Mesodermal cell (in vitro differentiated cells): Measurements from ENCODE around the gene SFSWAP.
A peak's percentile ranks its signal among the peaks of the same experiment; 100 is the strongest.

ENCODE experiments used
- H3K27ac ChIP-seq: 2 replicates; pipeline ENCODE4 v1.7.0; 2013; ENCODE audit warnings: mild to moderate bottlenecking, low read depth, low read length, moderate library complexity; ENCODE audit not compliant: severe bottlenecking
- H3K36me3 ChIP-seq: 2 replicates; pipeline ENCODE4 v1.7.1; 2013; ENCODE audit warnings: mild to moderate bottlenecking, low read length, moderate library complexity; ENCODE audit not compliant: control insufficient read depth, insufficient read depth
- H3K4me1 ChIP-seq: one replicate; pipeline ENCODE4 v1.7.1; 2013; ENCODE audit warnings: mild to moderate bottlenecking, low read length; ENCODE audit not compliant: insufficient read depth, control insufficient read depth, poor library complexity, severe bottlenecking
- H3K4me3 ChIP-seq: 2 replicates; pipeline ENCODE4 v1.7.0; 2013; ENCODE audit warnings: low read length, control low read depth, mild to moderate bottlenecking; ENCODE audit not compliant: insufficient read depth, poor library complexity, severe bottlenecking; ENCODE audit errors: extremely low read depth
- H3K9me3 ChIP-seq: 2 replicates; pipeline ENCODE4 v1.7.1; 2013; ENCODE audit warnings: mild to moderate bottlenecking, low read length, moderate library complexity; ENCODE audit not compliant: control insufficient read depth
- WGBS, 2 experiments: methylation state at CpG; one replicate each; pipeline ENCODE4 v1.1.5; 2013; ENCODE audit warnings: missing lambda C conversion rate in 2 of 2; ENCODE audit not compliant: insufficient coverage in 2 of 2; 5-methylcytosine and 5-hydroxymethylcytosine counted together

Gene SFSWAP

DNA sequence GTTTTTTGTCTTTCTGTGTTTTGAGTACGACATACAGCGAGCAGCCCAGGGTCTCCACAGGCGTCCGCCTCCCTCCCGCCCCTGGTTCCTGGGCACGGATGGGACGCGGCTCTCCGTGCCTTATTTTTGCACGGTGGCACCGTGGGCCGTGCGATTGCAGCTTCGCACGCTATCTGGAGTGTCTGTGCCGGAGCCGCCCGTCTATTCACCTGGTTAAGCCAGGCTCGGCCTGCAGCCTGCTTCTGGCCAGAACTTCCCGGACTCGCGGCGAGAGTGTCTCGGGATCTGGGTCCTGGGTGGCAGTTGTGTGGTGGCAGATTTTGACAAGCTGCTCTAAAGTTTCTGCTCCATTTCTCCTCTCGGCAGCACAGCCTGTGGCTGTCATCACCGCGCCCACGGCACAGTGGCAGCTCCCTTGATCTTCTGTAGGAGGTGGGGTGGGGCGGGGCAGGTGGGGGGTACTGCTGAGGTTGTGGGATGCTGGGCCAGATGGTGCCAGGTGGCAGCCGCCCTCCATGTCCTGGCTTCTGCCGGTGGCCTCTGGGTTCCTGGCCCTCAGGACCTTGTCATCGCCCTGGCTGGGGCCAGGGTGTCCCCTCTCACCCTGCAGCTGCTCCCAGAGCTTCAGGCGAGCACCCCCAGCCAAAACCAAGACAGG, 120.2 kb downstream of the SFSWAP start:
- H3K4me3 ChIP-seq, result peak overlapping the region; percentile 39
- H3K9me3 ChIP-seq, result no peaks in the 10 kb centered on the region
- WGBS, 2 experiments, result 16 to 17% methylated on average over 26 to 28 of the region's 33 CpGs
- H3K36me3 ChIP-seq, result no peaks in the 10 kb centered on the region
- peaks cover 5% of the 10 kb centered on the region for H3K4me1 ChIP-seq
- H3K27ac ChIP-seq, result peak overlapping the region; percentile 5

DNA sequence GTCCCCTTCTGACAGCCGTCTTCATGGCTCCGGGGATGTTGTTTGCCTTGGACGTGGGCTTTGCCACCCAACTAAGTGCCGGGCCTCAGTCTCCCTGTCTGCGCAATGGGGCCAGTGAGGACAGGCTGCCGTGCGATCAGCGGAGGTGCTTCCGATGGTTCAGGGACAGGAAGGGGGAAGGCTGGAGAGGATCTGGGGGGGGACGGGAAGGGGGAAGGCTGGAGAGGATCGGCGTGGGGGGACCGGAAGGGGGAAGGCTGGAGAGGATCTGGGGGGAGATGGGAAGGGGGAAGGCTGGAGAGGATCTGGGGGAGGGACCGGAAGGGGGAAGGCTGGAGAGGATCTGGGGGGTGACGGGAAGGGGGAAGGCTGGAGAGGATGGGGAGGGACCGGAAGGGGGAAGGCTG, 120.7 kb downstream of the SFSWAP start:
- H3K27ac ChIP-seq, result no peak overlapping the region

DNA sequence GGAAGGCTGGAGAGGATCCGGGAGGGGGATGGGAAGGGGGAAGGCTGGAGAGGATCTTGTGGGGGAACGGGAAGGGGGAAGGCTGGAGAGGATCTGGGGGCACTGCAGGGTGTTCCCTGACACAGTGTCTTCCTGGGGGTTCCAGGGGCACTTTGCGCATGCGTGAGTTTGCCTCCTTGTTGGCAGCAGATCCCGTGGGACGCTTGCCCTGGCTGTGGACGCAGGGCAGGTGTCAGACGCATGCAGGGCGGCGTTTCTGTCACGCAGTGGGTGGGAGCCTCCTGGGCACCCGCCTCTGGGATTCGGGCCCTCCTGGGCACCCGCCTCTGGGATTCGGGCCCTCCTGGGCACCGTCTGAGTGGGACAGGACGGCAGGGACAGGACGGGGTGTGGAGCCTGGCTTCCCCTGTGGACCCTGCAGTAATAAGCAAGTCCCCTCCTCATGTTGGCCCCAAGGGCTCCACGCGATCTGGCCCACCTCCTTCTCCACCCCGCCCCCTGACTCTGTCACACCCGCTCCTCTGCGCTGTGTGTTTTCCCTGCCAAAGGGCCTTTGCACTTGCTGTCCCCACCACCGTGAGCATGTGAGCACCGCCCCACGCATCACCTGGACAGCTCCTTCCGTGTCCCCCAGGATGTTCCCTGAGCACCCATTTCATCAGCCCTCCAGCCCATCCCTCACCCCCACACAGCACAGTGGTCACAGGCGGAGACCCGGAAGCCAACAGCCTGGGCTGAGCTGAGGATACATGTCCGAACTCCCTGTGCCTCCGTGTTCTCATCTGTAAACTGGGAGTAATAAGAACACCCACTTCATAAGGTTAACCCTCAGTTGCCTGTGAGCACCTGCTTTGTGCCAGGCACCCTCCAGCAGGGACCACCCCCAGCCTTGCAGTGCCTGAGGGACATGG, 121.7 kb downstream of the SFSWAP start:
- no peak overlapping the region for H3K4me3 ChIP-seq
- WGBS, 2 experiments, result 87 to 88% methylated on average over 24 to 28 of the region's 31 CpGs
- no peaks in the 10 kb centered on the region for H3K9me3 ChIP-seq
- peaks cover 5% of the 10 kb centered on the region for H3K4me1 ChIP-seq
- H3K36me3 ChIP-seq, result no peaks in the 10 kb centered on the region
- H3K27ac ChIP-seq, result no peak overlapping the region

More for the DNA sequence above, 120.7 kb downstream of the SFSWAP start:
- Histone ChIP-seq H3K4me1 (peaks cover 5% of the 10 kb centered on the region), H3K36me3 (no peaks in the 10 kb centered on the region), H3K9me3 (no peaks in the 10 kb centered on the region), H3K4me3 (no peak overlapping the region)
- 61 to 86% methylated on average over 4 to 5 of the region's 16 CpGs for WGBS, 2 experiments

DNA sequence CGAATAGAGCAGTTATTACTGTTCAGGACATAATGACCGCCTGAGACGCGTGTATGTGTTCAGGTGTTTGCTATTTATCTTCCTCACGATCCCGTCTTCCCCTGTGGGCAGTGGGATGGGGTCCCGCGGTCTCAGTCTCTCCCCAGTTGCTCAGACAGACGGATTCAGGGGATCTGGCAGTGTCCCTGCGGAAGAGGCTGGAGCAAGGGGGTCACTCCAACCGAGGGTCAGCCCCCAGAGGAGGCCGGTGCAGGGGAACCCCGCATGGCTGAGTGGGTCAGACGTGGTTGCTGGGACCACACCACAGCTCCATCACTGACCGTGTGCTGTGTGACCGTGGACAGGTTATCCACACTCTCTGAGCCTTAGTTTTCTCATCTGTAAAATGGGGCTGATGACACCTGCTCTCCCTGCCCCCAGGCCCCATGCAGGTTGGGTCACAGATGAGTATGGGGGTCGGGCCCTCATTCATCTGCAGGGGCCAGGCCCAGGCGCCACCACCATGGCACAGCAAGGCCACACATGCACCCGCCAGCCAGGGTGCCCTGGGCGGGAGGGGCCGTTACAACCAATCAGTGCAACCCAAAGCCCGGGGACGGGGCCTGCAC, 122.5 kb downstream of the SFSWAP start:
- H3K4me1 ChIP-seq, result peaks cover 5% of the 10 kb centered on the region
- WGBS, 2 experiments, result 94 to 95% methylated on average over 17 to 23 of the region's 23 CpGs
- H3K27ac ChIP-seq, result no peak overlapping the region

DNA sequence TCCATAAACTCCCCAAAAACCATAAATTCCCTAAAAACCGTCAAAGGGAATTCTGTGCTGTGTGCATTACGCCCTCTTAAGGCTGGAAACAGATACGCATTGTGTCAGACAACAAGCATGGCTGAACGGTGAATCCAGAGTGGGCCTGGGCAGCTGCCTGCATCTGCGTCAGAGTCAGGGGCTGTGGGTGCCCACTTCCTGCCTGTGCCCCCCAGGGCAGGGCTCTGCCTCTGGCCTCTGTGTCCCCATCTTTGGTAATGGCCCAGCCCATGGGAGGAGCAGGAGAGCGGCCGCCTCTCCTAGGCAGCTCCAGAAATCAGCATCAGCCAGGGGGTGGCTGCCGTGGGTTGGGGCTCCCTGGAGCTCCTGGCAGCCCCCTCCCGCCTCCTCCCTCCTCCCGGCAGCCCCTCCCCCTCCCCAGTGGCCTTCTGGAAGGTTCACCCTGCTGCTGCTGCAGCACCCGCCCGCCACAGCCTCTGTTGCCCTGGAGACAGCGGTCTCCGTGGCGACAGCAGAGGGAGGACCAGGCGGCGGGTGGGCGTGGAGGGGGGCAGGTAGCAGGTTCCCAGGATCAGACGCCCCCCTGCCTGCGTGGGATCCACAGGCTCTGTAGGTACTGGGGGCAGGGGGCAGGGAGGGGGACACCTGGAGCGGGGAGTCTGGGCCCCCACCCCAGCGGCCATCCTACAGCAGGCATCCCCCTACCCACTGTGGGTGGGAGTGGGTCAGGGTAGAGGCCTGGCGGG, 123.2 kb downstream of the SFSWAP start:
- Histone ChIP-seq H3K27ac (no peak overlapping the region), H3K36me3 (no peaks in the 10 kb centered on the region), H3K4me1 (peaks cover 2% of the 10 kb centered on the region), H3K9me3 (no peaks in the 10 kb centered on the region), H3K4me3 (no peak overlapping the region)
- 76 to 86% methylated on average over 13 to 15 of the region's 23 CpGs for WGBS, 2 experiments

More for the DNA sequence above, 122.5 kb downstream of the SFSWAP start:
- Histone ChIP-seq H3K4me3 (no peak overlapping the region), H3K9me3 (no peaks in the 10 kb centered on the region), H3K36me3 (no peaks in the 10 kb centered on the region)

DNA sequence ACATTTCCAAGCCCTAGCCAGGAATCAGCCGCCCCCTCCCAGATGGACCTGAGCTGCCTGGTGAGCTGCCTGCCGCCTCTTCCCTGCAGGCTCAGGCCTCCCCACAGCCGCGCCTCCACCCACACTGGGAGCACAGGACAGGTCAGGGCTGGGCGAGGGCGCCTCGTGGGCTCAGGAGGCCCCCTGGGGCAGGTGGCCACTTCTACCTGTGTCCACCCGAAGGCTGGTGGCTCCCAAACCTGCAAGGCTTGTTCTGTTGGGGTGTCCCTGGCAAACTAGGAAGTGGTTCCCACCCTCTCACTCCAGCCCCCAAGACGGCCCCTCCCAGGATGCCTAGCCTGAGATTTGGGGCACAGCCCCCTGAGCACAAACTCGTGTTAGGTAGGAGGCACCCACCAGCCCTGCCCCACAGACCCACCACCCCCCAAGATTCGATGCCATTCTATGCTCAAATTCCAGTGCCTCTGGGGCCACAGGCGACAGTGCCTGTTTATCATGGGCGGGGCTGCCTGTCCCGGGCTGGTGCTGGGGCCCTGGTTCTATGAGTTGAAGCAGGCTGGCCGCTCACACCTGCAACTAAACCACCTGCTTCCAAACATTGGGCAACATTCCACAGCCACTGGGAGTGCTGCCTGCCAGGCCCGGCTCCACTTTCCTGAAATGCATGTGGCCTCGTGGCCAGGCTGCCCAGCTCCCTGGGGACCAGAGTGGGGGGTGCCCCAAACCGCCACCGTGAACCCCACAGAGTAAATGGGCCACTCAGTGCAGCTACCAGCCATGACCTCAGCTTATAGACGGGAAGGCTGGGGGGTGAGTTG, 124.1 kb downstream of the SFSWAP start:
- no peak overlapping the region for H3K4me3 ChIP-seq
- no peaks in the 10 kb centered on the region for H3K9me3 ChIP-seq
- 90 to 91% methylated on average over 18 to 19 of the region's 20 CpGs for WGBS, 2 experiments
- H3K36me3 ChIP-seq, result no peaks in the 10 kb centered on the region
- no peak overlapping the region for H3K27ac ChIP-seq
- no peaks in the 10 kb centered on the region for H3K4me1 ChIP-seq

DNA sequence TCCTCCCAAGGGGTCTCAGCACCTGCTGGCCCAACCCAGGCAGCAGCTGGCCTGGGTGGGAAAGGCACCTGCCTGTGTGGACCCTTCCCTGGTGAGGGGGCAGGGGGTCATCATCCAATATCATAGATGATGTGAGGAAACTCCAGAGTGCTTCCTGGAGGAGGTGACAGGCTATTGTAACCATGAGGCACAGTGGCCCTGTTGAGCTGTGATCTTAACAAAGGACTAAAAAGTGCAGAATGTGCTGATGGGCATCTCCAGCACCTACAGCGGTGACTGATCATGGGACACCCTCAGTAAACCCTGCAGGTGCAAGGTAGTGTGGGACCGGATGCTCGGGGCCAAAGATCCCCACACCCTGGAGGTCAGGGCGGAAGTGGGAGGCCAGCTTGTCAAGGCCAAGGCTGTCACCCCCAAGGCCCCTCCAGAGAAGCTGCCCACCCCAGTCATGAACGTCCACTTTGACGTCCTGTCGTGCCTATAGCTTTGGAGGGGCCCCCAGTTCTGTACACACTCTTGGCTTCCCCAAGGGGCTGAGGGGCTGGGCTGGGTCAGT, 124.8 kb downstream of the SFSWAP start:
- Histone ChIP-seq H3K4me1 (no peaks in the 10 kb centered on the region), H3K27ac (no peak overlapping the region), H3K36me3 (no peaks in the 10 kb centered on the region), H3K4me3 (no peak overlapping the region), H3K9me3 (no peaks in the 10 kb centered on the region)
- 94 to 100% methylated on average over 4 to 5 of the region's 7 CpGs for WGBS, 2 experiments

DNA sequence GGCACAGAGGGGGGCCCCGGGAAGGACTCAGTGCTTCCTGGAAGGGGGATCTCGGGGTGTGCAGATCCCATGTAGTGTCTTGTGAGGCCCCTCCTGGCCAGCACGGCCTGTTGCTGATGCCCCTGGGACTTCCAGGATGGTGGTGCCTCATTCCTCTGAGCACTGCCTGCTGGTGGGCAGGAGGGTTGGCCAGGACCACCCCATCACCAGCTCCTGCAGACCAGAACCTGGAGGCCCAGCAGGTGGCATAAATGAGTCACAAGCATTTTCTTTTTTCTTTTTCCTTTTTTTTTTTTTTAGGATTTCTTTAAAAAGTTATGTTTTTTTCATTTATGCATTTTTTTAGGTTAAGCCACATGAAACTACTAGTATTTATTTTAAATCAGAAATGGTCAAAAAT, 125.3 kb downstream of the SFSWAP start:
- Histone ChIP-seq H3K9me3 (no peaks in the 10 kb centered on the region), H3K27ac (no peak overlapping the region), H3K4me1 (no peaks in the 10 kb centered on the region), H3K4me3 (no peak overlapping the region), H3K36me3 (no peaks in the 10 kb centered on the region)
- WGBS, 2 experiments, result 57 to 83% methylated on average over 1 to 3 of the region's 3 CpGs

DNA sequence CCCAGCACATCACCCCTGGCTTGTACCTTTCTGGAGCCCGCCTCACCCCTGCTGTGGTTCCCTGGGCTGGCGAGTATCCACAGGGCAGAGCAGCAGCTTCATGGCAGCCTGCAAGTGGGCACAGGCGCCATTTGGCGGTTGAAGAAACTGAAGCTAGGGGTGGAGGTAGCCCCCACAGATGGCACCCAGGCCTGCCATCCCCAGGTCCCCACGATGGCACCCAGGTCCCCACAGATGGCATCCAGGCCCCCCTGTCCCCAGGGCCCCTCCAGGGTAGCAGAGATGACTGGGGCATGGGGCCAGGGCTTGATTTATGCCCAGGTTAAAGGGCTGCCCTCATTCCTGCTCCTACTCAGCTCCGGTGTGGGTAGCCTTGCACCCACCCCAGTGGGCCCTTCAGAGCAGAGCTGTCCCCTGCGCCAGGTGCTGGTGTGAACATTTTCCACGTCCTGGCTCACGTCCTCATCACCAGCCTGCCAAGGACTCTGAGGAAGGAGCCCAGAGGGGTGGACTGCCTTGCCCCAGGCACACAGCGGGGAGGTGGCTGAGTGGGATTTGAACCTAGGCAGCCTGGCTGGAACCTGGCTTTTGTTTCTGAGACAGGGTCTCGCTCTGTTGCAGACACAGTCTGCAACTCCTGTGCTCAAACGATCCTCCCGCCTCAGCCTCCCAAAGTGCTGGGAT, 126.0 kb downstream of the SFSWAP start:
- WGBS, 2 experiments, result 92 to 95% methylated on average over 11 to 12 of the region's 13 CpGs
- no peak overlapping the region for H3K4me3 ChIP-seq
- no peaks in the 10 kb centered on the region for H3K4me1 ChIP-seq

More for the DNA sequence above, 126.0 kb downstream of the SFSWAP start:
- H3K9me3 ChIP-seq, result no peaks in the 10 kb centered on the region
- no peak overlapping the region for H3K27ac ChIP-seq
- no peaks in the 10 kb centered on the region for H3K36me3 ChIP-seq
